ENCODE results near the gene SIX3.

Gene SIX3

GRCh38 chr2:44994377-44994776 is 52.9 kb downstream of the SIX3 start:
- no peak for DNase-seq (ENCODE audit: low read depth, low spot score)

Data from ELF-1 (cell line).